ENCODE data around the gene KCNIP1.

Gene KCNIP1

DNA sequence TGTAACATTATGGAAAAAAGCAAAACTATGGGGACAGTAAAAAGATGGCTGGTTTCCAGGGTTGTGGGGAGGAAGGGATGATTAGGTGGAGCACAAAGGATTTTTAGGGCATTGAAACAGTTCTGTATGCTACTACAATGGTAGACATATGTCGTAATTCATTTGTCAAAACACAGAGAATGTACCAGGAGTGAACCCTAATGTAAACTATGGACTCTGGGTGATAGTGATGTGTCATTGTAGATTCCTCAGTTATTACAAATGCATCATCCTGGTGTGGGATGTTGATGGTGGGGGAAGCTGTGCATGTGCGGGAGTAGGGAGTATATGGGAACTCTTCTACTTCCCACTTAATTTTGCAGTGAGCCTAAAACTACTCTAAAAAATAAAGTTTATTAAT lies 144.7 kb downstream of the KCNIP1 start:
- no peaks in the 10 kb centered on the region for H3K9me3 ChIP-seq
- no peak for TF ChIP-seq CTCF (IDR thresholded peaks at IDR 0.05)
- peaks cover 0 to 7% of the 10 kb centered on the region in 2 donors for H3K27me3 ChIP-seq
- intact Hi-C loops (cut with DNase I; ENCODE audit: low total_unique reads): loop anchor here (10.0 kb wide), 1 partner anchor 146 kb away; no protein-coding TSS in a partner anchor
- DNase-seq: no peak
- H3K4me1 ChIP-seq: no peaks in the 10 kb centered on the region
- no peak overlapping the region for H3K27ac ChIP-seq
- no peak overlapping the region for H3K4me3 ChIP-seq
- H3K36me3 ChIP-seq: no peaks in the 10 kb centered on the region

GRCh38 chr5:170650850-170651249 lies 147.0 kb downstream of the KCNIP1 start:
- no peaks in the 10 kb centered on the region for H3K4me1 ChIP-seq
- H3K36me3 ChIP-seq: no peaks in the 10 kb centered on the region
- no peaks in the 10 kb centered on the region for H3K27me3 ChIP-seq
- DNase-seq: no peak
- TF ChIP-seq CTCF (IDR thresholded peaks at IDR 0.05): no peak
- intact Hi-C loops (cut with DNase I; ENCODE audit: low total_unique reads): no loop called here
- H3K9me3 ChIP-seq: no peaks in the 10 kb centered on the region
- no peak overlapping the region for H3K4me3 ChIP-seq
- H3K27ac ChIP-seq: no peak overlapping the region

DNA sequence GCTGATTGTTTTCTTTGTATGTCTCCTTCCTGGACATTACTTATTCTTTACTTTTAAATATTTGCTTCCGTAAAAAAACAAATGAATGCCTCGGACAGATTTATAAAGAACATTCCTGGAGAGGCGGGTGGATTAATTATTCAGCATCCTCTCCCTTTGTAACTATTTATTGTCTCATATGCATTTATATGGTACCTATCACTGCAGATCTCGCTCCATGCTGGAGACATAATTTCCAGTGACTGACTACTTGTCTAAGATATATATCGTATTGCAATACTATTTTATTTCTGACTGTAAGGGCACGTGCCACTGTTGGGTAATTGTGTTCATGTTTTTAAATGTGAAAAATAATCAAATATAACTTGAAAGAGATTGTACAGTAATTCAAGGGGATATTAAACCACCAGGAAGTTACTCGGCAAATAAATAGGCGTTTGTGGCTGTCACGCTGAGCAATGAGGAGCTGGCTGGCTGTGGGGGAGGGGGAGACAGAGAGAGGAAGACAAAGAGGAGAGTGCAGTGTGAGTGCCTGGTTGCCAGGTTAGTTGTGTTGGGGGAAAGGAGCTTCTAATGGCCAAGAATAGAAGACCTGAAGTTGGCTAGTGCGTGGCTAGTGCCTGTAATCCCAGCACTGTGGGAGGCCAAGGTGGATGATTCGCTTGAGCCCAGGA lies 147.9 kb downstream of the KCNIP1 start:
- Histone ChIP-seq H3K36me3 (no peaks in the 10 kb centered on the region), H3K4me3 (no peak overlapping the region), H3K9me3 (no peaks in the 10 kb centered on the region), H3K27ac (no peak overlapping the region), H3K4me1 (no peaks in the 10 kb centered on the region), H3K27me3 (no peaks in the 10 kb centered on the region)
- intact Hi-C loops (cut with DNase I; ENCODE audit: low total_unique reads): no loop called here
- no peak for DNase-seq
- TF ChIP-seq CTCF (IDR thresholded peaks at IDR 0.05): no peak

DNA sequence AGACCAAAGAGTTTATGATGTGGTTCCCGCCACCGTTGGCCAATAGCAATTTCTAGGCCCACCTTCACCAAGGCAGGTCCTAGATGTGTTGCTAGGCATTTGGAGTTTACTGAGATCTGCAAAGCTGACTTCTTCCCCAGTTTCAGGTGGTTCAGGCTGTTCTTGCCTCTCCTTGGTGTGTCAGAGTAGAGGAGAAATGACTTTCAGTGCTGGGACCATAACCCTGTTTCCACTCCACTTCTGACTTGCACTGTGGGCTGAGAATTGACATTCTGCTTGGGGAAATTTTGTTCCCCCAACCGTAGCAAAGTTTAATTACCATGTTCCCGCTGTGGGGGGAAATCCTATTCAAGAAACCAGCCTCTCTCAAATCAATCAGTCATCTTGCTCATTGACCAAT lies 151.7 kb downstream of the KCNIP1 start:
- no peak overlapping the region for H3K4me3 ChIP-seq

GRCh38 chr5:170655920-170656319 lies 152.1 kb downstream of the KCNIP1 start:
- H3K9me3 ChIP-seq: no peaks in the 10 kb centered on the region
- H3K4me1 ChIP-seq: no peaks in the 10 kb centered on the region
- no peak for DNase-seq
- H3K27ac ChIP-seq: no peak overlapping the region
- no peak overlapping the region for H3K4me3 ChIP-seq
- no peaks in the 10 kb centered on the region for H3K36me3 ChIP-seq
- intact Hi-C loops (cut with DNase I; ENCODE audit: low total_unique reads): no loop called here
- no peaks in the 10 kb centered on the region for H3K27me3 ChIP-seq
- no peak for TF ChIP-seq CTCF (IDR thresholded peaks at IDR 0.05)

More for the DNA sequence above, 151.7 kb downstream of the KCNIP1 start:
- intact Hi-C loops (cut with DNase I; ENCODE audit: low total_unique reads): no loop called here
- no peaks in the 10 kb centered on the region for H3K4me1 ChIP-seq
- DNase-seq: no peak
- no peaks in the 10 kb centered on the region for H3K27me3 ChIP-seq
- H3K27ac ChIP-seq: no peak overlapping the region
- TF ChIP-seq CTCF (IDR thresholded peaks at IDR 0.05): no peak
- no peaks in the 10 kb centered on the region for H3K36me3 ChIP-seq
- H3K9me3 ChIP-seq: no peaks in the 10 kb centered on the region

- intact Hi-C loops (cut with DNase I; ENCODE audit: low total_unique reads): no loop called here
- H3K4me3 ChIP-seq: no peak overlapping the region
- H3K27ac ChIP-seq: no peak overlapping the region
- H3K27me3 ChIP-seq: no peaks in the 10 kb centered on the region
- no peak for TF ChIP-seq CTCF (IDR thresholded peaks at IDR 0.05)
- no peaks in the 10 kb centered on the region for H3K4me1 ChIP-seq
- DNase-seq: no peak
- H3K9me3 ChIP-seq: no peaks in the 10 kb centered on the region
- H3K36me3 ChIP-seq: no peaks in the 10 kb centered on the region
These were observed 152.5 kb downstream of the KCNIP1 start for GRCh38 chr5:170656346-170656745.
